CD4-positive, alpha-beta T cell (primary cell): ENCODE data around the gene SLC1A2. TPM values are rescaled to one million over a fixed set of nuclear protein-coding genes. Genes with fewer than 3 reads are reported as not detected.

Experiments
- ATAC-seq: fragments of 200-7000 bp; cut with Tn5 transposase; one replicate; pipeline ENCODE4 v1.10.0; 2022; ENCODE audit warnings: mild to moderate bottlenecking; ENCODE audit not compliant: poor library complexity
- CTCF ChIA-PET: fragments of 350-600 bp; sonication (Branson Sonifier 250); formaldehyde crosslinking; loops from one replicate; lab custom pipeline; 2021; ENCODE audit warnings: antibody characterized with exemption, inconsistent platforms; lab: Charles Lee
- POLR2A ChIA-PET: fragments of 350-600 bp; sonication (Branson Sonifier 250); formaldehyde crosslinking; loops from one replicate; lab custom pipeline; 2021; ENCODE audit warnings: antibody characterized with exemption, inconsistent platforms; lab: Charles Lee
- DNase-seq, 14 experiments: peaks; one replicate each; pipeline ENCODE4 v3.0.0-alpha.2; 2013 to 2020; ENCODE audit warnings: mixed read lengths in 2 of 14
- H3K27ac ChIP-seq, 2 donors: one replicate each; pipeline versions ENCODE4 v1.5.1 to v1.7.0; 2013; ENCODE audit warnings: low read length in 2 of 2, low read depth in 1 of 2, mild to moderate bottlenecking in 1 of 2
- H3K27me3 ChIP-seq, 2 experiments: 1 replicate in 1 of 2; 2 replicates in 1 of 2; pipeline versions ENCODE4 v1.6.1 to v1.7.0; 2013; ENCODE audit warnings: low read length in 2 of 2, control low read depth in 1 of 2, mild to moderate bottlenecking in 1 of 2, moderate library complexity in 1 of 2; ENCODE audit not compliant: insufficient read depth in 2 of 2, control insufficient read depth in 1 of 2
- H3K36me3 ChIP-seq: one replicate; pipeline ENCODE4 v1.6.1; 2013; ENCODE audit warnings: low read length, control low read depth; ENCODE audit not compliant: insufficient read depth
- H3K4me1 ChIP-seq: one replicate; pipeline ENCODE4 v1.6.1; 2013; ENCODE audit warnings: low read length, control low read depth; ENCODE audit not compliant: insufficient read depth
- H3K4me3 ChIP-seq: one replicate; pipeline ENCODE4 v1.5.1; 2013; ENCODE audit warnings: mild to moderate bottlenecking, low read length, moderate library complexity
- H3K9me3 ChIP-seq, 2 experiments: 1 replicate in 1 of 2; 2 replicates in 1 of 2; pipeline versions ENCODE4 v1.6.1 to v1.7.0; 2013; ENCODE audit warnings: low read length in 2 of 2, mild to moderate bottlenecking in 2 of 2, control low read depth in 1 of 2, moderate library complexity in 1 of 2; ENCODE audit not compliant: control insufficient read depth in 1 of 2, insufficient read depth in 1 of 2
- H3K27ac Mint-ChIP-seq: one replicate; pipeline ENCODE4 v1.8.0; 2020; ENCODE audit warnings: mixed read lengths
- H3K27me3 Mint-ChIP-seq: one replicate; pipeline ENCODE4 v1.8.0; 2021; ENCODE audit warnings: mixed read lengths
- H3K36me3 Mint-ChIP-seq: one replicate; pipeline ENCODE4 v1.8.0; 2021; ENCODE audit warnings: low read depth, mixed read lengths
- H3K4me1 Mint-ChIP-seq: one replicate; pipeline ENCODE4 v1.8.0; 2021; ENCODE audit warnings: low read depth, mixed read lengths
- H3K4me3 Mint-ChIP-seq: one replicate; pipeline ENCODE4 v1.8.0; 2020; ENCODE audit warnings: mild to moderate bottlenecking, mixed read lengths
- H3K9me3 Mint-ChIP-seq: one replicate; pipeline ENCODE4 v1.8.0; 2020; ENCODE audit warnings: mixed read lengths
- intact Hi-C, 2 experiments: fragments of 100-400 bp; cut with DNase I in 1 of 2; cut with micrococcal nuclease in 1 of 2; formaldehyde crosslinking; loops; one replicate each; pipeline versions ENCODE4 v1.15.1 to v1.9.0; 2023 to 2025; cut with DNase I, micrococcal nuclease
- total RNA-seq, 174 experiments: library from RNA in 2 of 174; stranded (reverse) in 2 of 174; gene quantifications; one replicate each; pipeline ENCODE4 v1.2.3 and lab custom pipeline; 2021 to 2026
- TF ChIP-seq, protein P1 (sequence below): fragments of 200-600 bp; IDR thresholded peaks from one replicate; pipeline ENCODE4 v1.8.0; 2022; ENCODE audit warnings: antibody characterized with exemption, mild to moderate bottlenecking

Gene SLC1A2
- total RNA-seq, 2 experiments from 2014 or later = not detected

DNA sequence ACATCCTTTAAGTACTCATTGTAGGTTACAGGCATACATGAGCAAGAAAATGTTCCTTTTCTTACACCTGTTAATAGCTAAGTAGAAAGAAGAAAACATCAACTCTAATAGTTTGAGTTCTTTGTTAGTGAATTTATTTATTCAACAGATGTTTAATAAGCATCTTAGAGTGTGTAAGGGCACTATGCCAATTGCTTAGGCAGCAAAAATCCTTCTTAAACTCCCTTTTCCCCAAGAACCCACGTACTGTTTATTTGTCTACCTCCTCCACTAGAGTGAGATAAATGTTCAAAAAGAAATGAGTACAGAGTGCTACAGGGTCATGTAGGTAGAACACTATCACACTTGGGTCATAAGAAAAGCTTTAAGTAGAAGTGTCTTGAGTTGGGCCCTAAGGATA is 149.0 kb downstream of the SLC1A2 start:
- H3K4me3 Mint-ChIP-seq = no peak overlapping the region
- no peaks in the 10 kb centered on the region for H3K27me3 Mint-ChIP-seq
- H3K36me3 Mint-ChIP-seq = no peaks in the 10 kb centered on the region
- H3K27me3 ChIP-seq = no peaks in the 10 kb centered on the region
- peaks cover 15% of the 10 kb centered on the region for H3K4me1 ChIP-seq
- no peak overlapping the region for H3K27ac Mint-ChIP-seq
- CTCF ChIA-PET = no interaction called here
- H3K9me3 ChIP-seq = no peaks in the 10 kb centered on the region
- no peak for ATAC-seq
- H3K27ac ChIP-seq = no peak overlapping the region
- no peaks in the 10 kb centered on the region for H3K9me3 Mint-ChIP-seq
- H3K4me3 ChIP-seq = no peak overlapping the region
- TF ChIP-seq, protein P1, sequence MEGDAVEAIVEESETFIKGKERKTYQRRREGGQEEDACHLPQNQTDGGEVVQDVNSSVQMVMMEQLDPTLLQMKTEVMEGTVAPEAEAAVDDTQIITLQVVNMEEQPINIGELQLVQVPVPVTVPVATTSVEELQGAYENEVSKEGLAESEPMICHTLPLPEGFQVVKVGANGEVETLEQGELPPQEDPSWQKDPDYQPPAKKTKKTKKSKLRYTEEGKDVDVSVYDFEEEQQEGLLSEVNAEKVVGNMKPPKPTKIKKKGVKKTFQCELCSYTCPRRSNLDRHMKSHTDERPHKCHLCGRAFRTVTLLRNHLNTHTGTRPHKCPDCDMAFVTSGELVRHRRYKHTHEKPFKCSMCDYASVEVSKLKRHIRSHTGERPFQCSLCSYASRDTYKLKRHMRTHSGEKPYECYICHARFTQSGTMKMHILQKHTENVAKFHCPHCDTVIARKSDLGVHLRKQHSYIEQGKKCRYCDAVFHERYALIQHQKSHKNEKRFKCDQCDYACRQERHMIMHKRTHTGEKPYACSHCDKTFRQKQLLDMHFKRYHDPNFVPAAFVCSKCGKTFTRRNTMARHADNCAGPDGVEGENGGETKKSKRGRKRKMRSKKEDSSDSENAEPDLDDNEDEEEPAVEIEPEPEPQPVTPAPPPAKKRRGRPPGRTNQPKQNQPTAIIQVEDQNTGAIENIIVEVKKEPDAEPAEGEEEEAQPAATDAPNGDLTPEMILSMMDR = no peak
- DNase-seq = no peak
- intact Hi-C loops = no loop called here
- H3K4me1 Mint-ChIP-seq = peaks cover 22% of the 10 kb centered on the region
- no peaks in the 10 kb centered on the region for H3K36me3 ChIP-seq
- POLR2A ChIA-PET = no interaction called here

GRCh38 chr11:35267504-35267903 is 151.9 kb downstream of the SLC1A2 start:
- ATAC-seq (no peak), DNase-seq (no peak)
- ChIA-PET CTCF (no interaction called here), POLR2A (interaction anchor here (0.8 kb wide), 1 partner anchor 11 kb away, joined by 5 read pairs; no protein-coding TSS in a partner anchor)
- Mint-ChIP-seq H3K27me3 (no peaks in the 10 kb centered on the region), H3K4me1 (peaks cover 9% of the 10 kb centered on the region), H3K36me3 (no peaks in the 10 kb centered on the region), H3K9me3 (no peaks in the 10 kb centered on the region), H3K4me3 (no peak overlapping the region), H3K27ac (no peak overlapping the region)
- no peaks in the 10 kb centered on the region for H3K9me3 ChIP-seq
- H3K36me3 ChIP-seq = no peaks in the 10 kb centered on the region
- H3K4me3 ChIP-seq = no peak overlapping the region
- no peak overlapping the region for H3K27ac ChIP-seq
- TF ChIP-seq, protein P1 = no peak
- H3K27me3 ChIP-seq = no peaks in the 10 kb centered on the region
- H3K4me1 ChIP-seq = peaks cover 5% of the 10 kb centered on the region
- intact Hi-C loops = no loop called here

DNA sequence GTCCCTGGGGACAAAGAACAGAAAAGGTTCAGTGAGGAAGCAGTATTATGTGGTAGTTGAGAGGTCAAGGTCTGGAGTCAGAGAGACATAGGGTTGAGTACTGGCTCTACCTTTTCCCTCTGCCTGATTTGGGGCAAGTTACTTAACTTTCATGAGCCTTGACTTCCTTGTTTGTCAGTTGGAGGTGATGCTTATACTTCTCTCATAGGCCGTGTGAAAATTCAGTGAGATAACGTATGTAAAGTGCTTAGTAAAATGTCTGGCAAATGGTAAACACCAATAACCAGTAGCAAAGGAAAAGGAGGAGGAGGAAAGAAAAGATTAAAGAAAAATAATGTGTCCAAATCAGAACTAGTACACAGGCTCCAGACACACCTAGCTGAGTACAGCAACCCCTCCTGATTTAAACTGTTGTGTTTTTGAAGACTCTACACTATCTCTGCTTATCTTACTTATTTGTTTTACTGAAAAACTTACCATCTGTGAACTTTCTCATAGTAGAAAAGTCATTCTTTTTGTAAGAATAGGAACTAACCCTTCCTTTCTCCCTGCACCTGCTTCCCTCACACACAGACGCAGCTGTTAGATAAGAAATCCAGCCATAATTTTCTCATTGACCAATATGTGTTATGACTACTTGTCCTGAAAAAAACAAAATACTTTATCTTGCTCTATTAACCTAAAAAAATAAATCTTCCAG is 153.5 kb downstream of the SLC1A2 start:
- intact Hi-C loops = no loop called here
- Mint-ChIP-seq H3K9me3 (no peaks in the 10 kb centered on the region), H3K4me1 (no peaks in the 10 kb centered on the region), H3K27ac (no peak overlapping the region), H3K4me3 (no peak overlapping the region), H3K36me3 (no peaks in the 10 kb centered on the region), H3K27me3 (no peaks in the 10 kb centered on the region)
- POLR2A ChIA-PET = no interaction called here
- Histone ChIP-seq H3K36me3 (no peaks in the 10 kb centered on the region), H3K4me3 (no peak overlapping the region), H3K27ac (no peak overlapping the region), H3K27me3 (no peaks in the 10 kb centered on the region), H3K4me1 (no peaks in the 10 kb centered on the region), H3K9me3 (no peaks in the 10 kb centered on the region)
- CTCF ChIA-PET = no interaction called here
- DNase-seq = no peak
- no peak for ATAC-seq
- TF ChIP-seq, protein P1 = no peak
